Right atrium auricular region (tissue), 2 donors: ENCODE data around the gene SLC7A10. TPM values are rescaled to one million over a fixed set of nuclear protein-coding genes. Genes with fewer than 3 reads are reported as not detected.

ENCODE experiments used
- DNase-seq: peaks from one replicate; pipeline ENCODE4 v3.0.0-alpha.2; 2019; ENCODE audit warnings: low spot score
- H3K27ac ChIP-seq, 2 donors: fragments of 200-600 bp; sonication (generic); 1 replicate in 1 of 2; 2 replicates in 1 of 2; pipeline ENCODE4 v1.5.1; 2016 to 2019
- H3K27me3 ChIP-seq, 2 donors: fragments of 200-600 bp; sonication (generic); one replicate each; pipeline versions ENCODE4 v1.5.1 to v1.6.0; 2017 to 2019
- H3K36me3 ChIP-seq: fragments of 200-600 bp; sonication (generic); one replicate; pipeline ENCODE4 v1.5.1; 2016
- H3K4me1 ChIP-seq, 2 donors: fragments of 200-600 bp; sonication (generic); one replicate each; pipeline versions ENCODE4 v1.5.1 to v1.6.0; 2017 to 2019
- H3K4me3 ChIP-seq, 2 donors: fragments of 200-600 bp; sonication (generic); 1 replicate in 1 of 2; 2 replicates in 1 of 2; pipeline ENCODE4 v1.5.1; 2017 to 2019; ENCODE audit warnings: mild to moderate bottlenecking in 1 of 2, moderate library complexity in 1 of 2
- H3K9me3 ChIP-seq, 2 donors: fragments of 200-600 bp; sonication (generic); one replicate each; pipeline ENCODE4 v1.5.1; 2019
- total RNA-seq, 2 donors: library from RNA; depleted of rRNA; stranded (reverse); fragments of >200 nt; gene quantifications; one replicate each; pipeline ENCODE4 v1.1.0, GENCODE V29; 2016
- TF ChIP-seq, protein P1 (sequence below), 2 donors: fragments of 200-600 bp; sonication (generic); IDR thresholded peaks; one replicate each; pipeline ENCODE4 v1.5.1; 2019; ENCODE audit warnings: antibody characterized with exemption in 2 of 2

The SLC7A10 gene
- total RNA-seq, 2 donors from 2014 or later, result 0.79 TPM; not detected in 1

DNA sequence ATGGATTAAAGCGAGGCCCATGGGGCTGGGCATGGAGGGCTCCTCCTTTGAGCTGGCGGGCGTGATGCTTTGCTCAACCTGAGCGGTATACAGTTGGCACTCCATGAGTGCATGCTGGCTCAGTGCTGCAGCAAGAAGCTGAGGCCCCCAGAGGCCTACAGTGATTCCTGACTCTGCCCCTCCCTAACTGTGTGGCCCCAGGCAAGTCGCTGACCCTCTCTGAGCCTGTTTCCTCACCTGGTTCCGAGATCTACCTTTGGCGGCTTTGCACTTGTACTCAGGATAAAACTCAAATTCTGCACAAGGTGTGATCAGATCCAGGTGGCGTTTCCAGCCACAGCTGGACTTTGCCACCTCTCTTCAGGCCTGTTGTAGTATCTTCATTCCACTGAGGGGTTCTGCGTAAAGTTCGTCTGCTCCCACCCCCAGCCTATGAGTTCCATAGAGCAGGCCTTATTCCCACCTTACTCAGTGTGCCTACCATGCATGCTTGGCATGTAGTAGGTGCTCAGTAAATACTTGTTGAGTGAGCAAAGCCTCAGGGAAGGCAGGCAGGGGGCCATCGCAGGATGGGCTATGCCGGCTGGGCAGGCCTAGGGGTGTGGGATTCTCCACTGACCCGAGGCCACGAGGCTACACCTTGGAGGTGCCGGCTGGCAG, 23.6 kb downstream of the SLC7A10 start:
- H3K36me3 ChIP-seq, result peaks cover 7% of the 10 kb centered on the region
- H3K9me3 ChIP-seq, result no peaks in the 10 kb centered on the region
- no peak for DNase-seq
- no peak overlapping the region for H3K4me3 ChIP-seq
- no peak overlapping the region for H3K27ac ChIP-seq
- H3K27me3 ChIP-seq, result no peaks in the 10 kb centered on the region
- H3K4me1 ChIP-seq, result no peaks in the 10 kb centered on the region
- TF ChIP-seq, protein P1, sequence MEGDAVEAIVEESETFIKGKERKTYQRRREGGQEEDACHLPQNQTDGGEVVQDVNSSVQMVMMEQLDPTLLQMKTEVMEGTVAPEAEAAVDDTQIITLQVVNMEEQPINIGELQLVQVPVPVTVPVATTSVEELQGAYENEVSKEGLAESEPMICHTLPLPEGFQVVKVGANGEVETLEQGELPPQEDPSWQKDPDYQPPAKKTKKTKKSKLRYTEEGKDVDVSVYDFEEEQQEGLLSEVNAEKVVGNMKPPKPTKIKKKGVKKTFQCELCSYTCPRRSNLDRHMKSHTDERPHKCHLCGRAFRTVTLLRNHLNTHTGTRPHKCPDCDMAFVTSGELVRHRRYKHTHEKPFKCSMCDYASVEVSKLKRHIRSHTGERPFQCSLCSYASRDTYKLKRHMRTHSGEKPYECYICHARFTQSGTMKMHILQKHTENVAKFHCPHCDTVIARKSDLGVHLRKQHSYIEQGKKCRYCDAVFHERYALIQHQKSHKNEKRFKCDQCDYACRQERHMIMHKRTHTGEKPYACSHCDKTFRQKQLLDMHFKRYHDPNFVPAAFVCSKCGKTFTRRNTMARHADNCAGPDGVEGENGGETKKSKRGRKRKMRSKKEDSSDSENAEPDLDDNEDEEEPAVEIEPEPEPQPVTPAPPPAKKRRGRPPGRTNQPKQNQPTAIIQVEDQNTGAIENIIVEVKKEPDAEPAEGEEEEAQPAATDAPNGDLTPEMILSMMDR (IDR thresholded peaks at IDR 0.05), result no peak

DNA sequence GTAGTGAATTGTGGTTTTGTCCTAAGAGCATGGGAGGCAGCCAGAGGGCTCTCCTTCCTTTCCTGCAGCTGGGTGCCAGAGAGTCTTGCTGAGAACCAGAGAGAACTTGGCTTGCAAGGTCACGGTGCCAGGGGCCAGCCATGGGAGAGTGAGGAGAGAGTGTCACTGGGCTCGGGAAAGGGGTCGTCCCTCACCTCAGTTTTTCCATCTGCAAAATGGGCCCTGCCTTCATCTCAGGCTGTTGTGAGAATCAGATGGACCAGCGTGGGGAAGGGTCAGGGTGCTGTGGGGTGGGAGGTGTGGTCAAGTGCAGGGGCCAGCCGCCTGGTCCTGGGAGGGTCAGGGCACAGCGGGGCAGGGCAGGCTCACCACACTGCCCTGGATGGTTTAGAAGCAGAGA, 24.2 kb downstream of the SLC7A10 start:
- Histone ChIP-seq H3K36me3 (peaks cover 7% of the 10 kb centered on the region), H3K9me3 (no peaks in the 10 kb centered on the region), H3K4me1 (no peaks in the 10 kb centered on the region), H3K27me3 (no peaks in the 10 kb centered on the region), H3K4me3 (no peak overlapping the region), H3K27ac (no peak overlapping the region)
- DNase-seq, result no peak
- TF ChIP-seq, protein P1 (IDR thresholded peaks at IDR 0.05), result no peak

DNA sequence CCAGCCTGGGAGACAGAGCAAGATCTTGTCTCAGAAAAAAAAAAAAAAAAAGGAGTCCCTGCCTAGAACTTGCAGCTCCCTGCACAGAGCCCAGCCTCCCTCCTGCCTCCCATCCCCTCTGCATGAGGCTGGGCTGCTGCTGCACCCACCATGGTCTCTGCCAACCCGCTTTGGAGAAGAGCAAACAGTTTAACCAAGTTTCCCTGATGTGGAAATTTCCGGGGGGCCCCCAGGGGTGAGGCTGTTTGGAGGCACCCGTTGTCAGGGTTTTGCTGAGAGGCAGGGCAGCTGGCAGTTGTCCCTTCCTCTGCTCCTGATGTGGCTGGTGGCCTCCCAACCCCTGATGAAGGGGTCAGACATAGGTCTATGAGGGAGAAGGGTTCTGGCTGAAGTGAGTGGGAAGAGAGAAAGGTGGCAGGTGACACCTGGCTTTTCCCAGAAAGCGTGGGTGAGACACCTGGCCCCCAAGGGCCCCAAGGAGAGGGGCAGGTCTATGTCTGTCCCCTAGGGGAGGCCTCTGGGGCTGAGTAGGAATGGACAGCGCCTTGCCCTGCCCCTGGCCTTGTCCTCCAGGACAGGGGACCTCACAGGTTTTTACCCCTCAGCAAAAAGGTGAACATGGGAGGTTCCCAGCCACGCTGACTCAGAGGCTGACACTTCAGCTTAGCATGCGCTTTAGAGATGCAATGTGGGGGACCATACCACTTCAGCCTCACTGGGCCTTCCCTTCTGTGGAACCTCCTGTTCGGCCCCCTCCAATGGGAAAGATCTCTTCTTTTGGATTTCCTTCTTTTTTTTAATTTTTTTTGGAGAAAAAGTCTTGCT, 26.0 kb downstream of the SLC7A10 start:
- TF ChIP-seq, protein P1 (IDR thresholded peaks at IDR 0.05), result no peak
- peaks cover 4% of the 10 kb centered on the region for H3K36me3 ChIP-seq
- H3K9me3 ChIP-seq, result no peaks in the 10 kb centered on the region
- no peaks in the 10 kb centered on the region for H3K27me3 ChIP-seq
- H3K4me3 ChIP-seq, result no peak overlapping the region
- no peak overlapping the region for H3K27ac ChIP-seq
- no peak for DNase-seq
- H3K4me1 ChIP-seq, result peaks cover 0 to 12% of the 10 kb centered on the region in 2 donors

DNA sequence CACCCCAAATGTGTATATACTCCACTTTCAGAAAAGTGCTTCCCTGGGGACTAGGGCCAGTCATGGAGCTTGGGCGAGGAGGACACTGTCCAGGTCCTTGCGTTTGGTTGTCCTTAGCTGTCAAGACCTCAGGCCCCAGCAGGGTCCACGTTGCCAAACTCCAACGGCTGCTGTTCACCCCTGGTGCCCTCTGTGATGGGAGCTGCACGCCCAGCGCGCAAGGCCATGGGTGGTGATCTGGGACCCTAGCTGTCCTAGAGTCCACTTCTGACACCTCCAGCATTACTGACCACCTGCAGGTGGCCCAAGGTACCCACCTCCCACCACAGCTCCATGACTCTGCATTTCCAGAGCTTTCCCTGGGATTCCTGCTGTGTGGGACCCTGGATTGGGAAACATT, 27.5 kb downstream of the SLC7A10 start:
- DNase-seq, result no peak
- H3K4me1 ChIP-seq, result peaks cover 0 to 12% of the 10 kb centered on the region in 2 donors
- no peak overlapping the region for H3K4me3 ChIP-seq
- no peaks in the 10 kb centered on the region for H3K9me3 ChIP-seq
- no peaks in the 10 kb centered on the region for H3K36me3 ChIP-seq
- TF ChIP-seq, protein P1 (IDR thresholded peaks at IDR 0.05), result no peak
- H3K27ac ChIP-seq, result no peak overlapping the region
- H3K27me3 ChIP-seq, result no peaks in the 10 kb centered on the region

DNA sequence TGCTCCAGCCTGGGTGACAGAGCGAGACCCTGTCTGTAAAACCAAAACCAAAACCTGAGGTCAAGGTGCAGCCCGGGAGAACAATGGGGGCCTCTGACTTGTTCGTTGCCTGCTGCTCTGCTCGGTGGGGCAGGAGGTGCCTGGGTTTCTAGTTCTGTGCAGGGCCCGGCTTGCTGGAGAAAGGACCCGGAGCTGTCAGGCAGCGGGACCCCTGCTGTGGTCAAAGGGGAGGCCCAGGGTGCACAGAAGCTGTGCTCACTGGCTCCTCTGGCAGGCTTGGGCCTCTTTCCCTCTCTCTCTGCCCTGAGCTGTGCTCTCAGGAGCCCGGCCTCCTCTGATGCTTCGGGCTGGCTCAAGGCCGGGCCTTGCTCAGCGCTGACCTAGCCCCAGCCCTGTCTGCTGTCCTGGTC, 28.1 kb downstream of the SLC7A10 start:
- Histone ChIP-seq H3K27ac (no peak overlapping the region), H3K9me3 (no peaks in the 10 kb centered on the region), H3K4me3 (no peak overlapping the region), H3K36me3 (no peaks in the 10 kb centered on the region), H3K4me1 (peaks cover 0 to 12% of the 10 kb centered on the region in 2 donors), H3K27me3 (no peaks in the 10 kb centered on the region)
- TF ChIP-seq, protein P1 (IDR thresholded peaks at IDR 0.05), result no peak
- no peak for DNase-seq
